HCT116 (cell line): ENCODE measurements around the gene ERG. TPM values are rescaled to one million over a fixed set of nuclear protein-coding genes. Genes with fewer than 3 reads are reported as not detected.

ENCODE experiments used
- ATAC-seq: fragments of 200-7000 bp; cut with Tn5 transposase; 2 replicates; pipeline ENCODE4 v1.9.1; 2020; ENCODE audit warnings: mild to moderate bottlenecking, moderate library complexity
- BruUV-seq: library from RNA; stranded (reverse); fragments of 400-500 nt; replicated peaks from 2 replicates; lab custom pipeline; 2021; lab: Mats Ljungman, UMichigan
- CTCF ChIA-PET: fragments of 300-600 bp; sonication (Branson Sonifier 250); formaldehyde crosslinking; loops from one replicate; lab custom pipeline; 2021; ENCODE audit warnings: antibody characterized with exemption; lab: Charles Lee
- POLR2A ChIA-PET: fragments of 300-600, 350-600 bp; sonication (Branson Sonifier 250); formaldehyde crosslinking; loops from one replicate; lab custom pipeline; 2021; ENCODE audit warnings: antibody characterized with exemption; lab: Charles Lee
- RAD21 ChIA-PET, 2 experiments: fragments of 300-600 bp; sonication (Branson Sonifier 250); formaldehyde crosslinking; loops; one replicate each; lab custom pipeline; 2023; ENCODE audit warnings: low total read pairs in 2 of 2; ENCODE audit not compliant: uncharacterized antibody in 2 of 2, unreplicated experiment in 2 of 2, low non-redundant PET in 1 of 2; lab: Charles Lee
- DNase-seq: peaks from one replicate; pipeline ENCODE4 v3.0.0-alpha.2; 2010; ENCODE audit warnings: low read depth, low spot score
- H2AFZ ChIP-seq: fragments of 200-600 bp; shearing (Covaris generic), sonication (generic); 2 replicates; pipeline ENCODE4 v1.6.1; 2017; ENCODE audit warnings: low read depth, mixed run types, mixed read lengths, antibody characterized with exemption, low read length; ENCODE audit not compliant: poor library complexity, severe bottlenecking
- H3K27ac ChIP-seq: 2 replicates; pipeline ENCODE4 v1.5.1; 2012; ENCODE audit warnings: low read depth, low read length
- H3K27me3 ChIP-seq: fragments of 200-600 bp; sonication (generic); 2 replicates; pipeline ENCODE4 v1.6.1; 2016; ENCODE audit warnings: mixed run types, low read length, mixed read lengths; ENCODE audit not compliant: insufficient read depth
- H3K36me3 ChIP-seq, 2 experiments: fragments of 200-500 bp in 1 of 2; fragments of 200-600 bp in 1 of 2; sonication (Bioruptor generic) in 1 of 2; sonication (generic) in 1 of 2; 2 replicates each; pipeline versions ENCODE4 v1.5.1 to v1.6.1; 2014 to 2016; ENCODE audit warnings: low read length in 2 of 2, inconsistent platforms in 1 of 2, mixed read lengths in 1 of 2, mixed run types in 1 of 2; ENCODE audit not compliant: insufficient read depth in 2 of 2, control insufficient read depth in 1 of 2
- H3K4me1 ChIP-seq, 2 experiments: fragments of 200-600 bp in 1 of 2; sonication (generic) in 1 of 2; 2 replicates each; pipeline versions ENCODE4 v1.5.1 to v1.6.1; 2012 to 2017; ENCODE audit warnings: low read length in 2 of 2, inconsistent platforms in 1 of 2, mild to moderate bottlenecking in 1 of 2, mixed read lengths in 1 of 2, mixed run types in 1 of 2, moderate library complexity in 1 of 2; ENCODE audit not compliant: insufficient read depth in 2 of 2, control insufficient read depth in 1 of 2
- H3K4me2 ChIP-seq: fragments of 200-600 bp; sonication (generic); 2 replicates; pipeline ENCODE4 v1.6.1; 2017; ENCODE audit warnings: mixed run types, low read length, mixed read lengths
- H3K4me3 ChIP-seq, 2 experiments: fragments of 200-600 bp in 1 of 2; sonication (generic) in 1 of 2; replicated peaks in 1 of 2; 2 replicates each; pipeline ENCODE4 v1.5.1; 2011 to 2016; ENCODE audit warnings: low read length in 2 of 2, control low read depth in 1 of 2, low read depth in 1 of 2, mild to moderate bottlenecking in 1 of 2, mixed read lengths in 1 of 2, mixed run types in 1 of 2
- H3K79me2 ChIP-seq: fragments of 200-600 bp; sonication (generic); 2 replicates; pipeline ENCODE4 v1.6.1; 2017; ENCODE audit warnings: mild to moderate bottlenecking, mixed run types, low read length, moderate library complexity, mixed read lengths; ENCODE audit not compliant: insufficient read depth
- H3K9ac ChIP-seq: fragments of 200-600 bp; sonication (generic); 2 replicates; pipeline ENCODE4 v1.6.1; 2016; ENCODE audit warnings: low read length, mixed read lengths
- H3K9me2 ChIP-seq: fragments of 200-600 bp; sonication (generic), shearing (Covaris generic); 2 replicates; pipeline ENCODE4 v1.6.1; 2017; ENCODE audit warnings: mixed run types, mild to moderate bottlenecking, moderate library complexity; ENCODE audit not compliant: insufficient read depth
- H3K9me3 ChIP-seq, 2 experiments: fragments of 200-500 bp in 1 of 2; fragments of 200-600 bp in 1 of 2; sonication (Bioruptor generic) in 1 of 2; sonication (generic) in 1 of 2; 2 replicates each; pipeline ENCODE4 v1.6.1; 2014 to 2017; ENCODE audit warnings: low read length in 2 of 2, mixed read lengths in 2 of 2, inconsistent platforms in 1 of 2, low read depth in 1 of 2, mild to moderate bottlenecking in 1 of 2, mixed run types in 1 of 2, moderate library complexity in 1 of 2; ENCODE audit not compliant: control insufficient read depth in 1 of 2, insufficient read depth in 1 of 2
- H4K20me1 ChIP-seq: fragments of 200-600 bp; sonication (generic), shearing (Covaris generic); 2 replicates; pipeline ENCODE4 v1.6.1; 2017; ENCODE audit warnings: mixed run types, mild to moderate bottlenecking, moderate library complexity; ENCODE audit not compliant: insufficient read depth
- EZH2phosphoT487 ChIP-seq: fragments of 200-600 bp; IDR thresholded peaks from 2 replicates; pipeline ENCODE4 v1.6.1; 2018; ENCODE audit warnings: antibody characterized with exemption, borderline replicate concordance
- REST ChIP-seq: IDR thresholded peaks from 2 replicates; pipeline ENCODE4 v1.6.1; 2012; ENCODE audit warnings: low read depth
- ZBTB33 ChIP-seq: IDR thresholded peaks from 2 replicates; pipeline ENCODE4 v1.6.1; 2011; ENCODE audit warnings: mild to moderate bottlenecking, low read length, moderate library complexity; ENCODE audit not compliant: insufficient replicate concordance; ENCODE audit errors: extremely low read depth
- intact Hi-C: fragments of 100-400 bp; cut with micrococcal nuclease; formaldehyde crosslinking; loops from 2 replicates; pipeline ENCODE4 v1.10.0; 2022
- total RNA-seq: library from RNA; stranded (reverse); gene quantifications from one replicate; pipeline ENCODE4 v1.2.1, GENCODE V29; 2021; ENCODE audit not compliant: unreplicated experiment

ERG gene
- total RNA-seq, 1 experiment from 2014 or later = 0.17 TPM

- Histone ChIP-seq H3K36me3 (no peaks in the 10 kb centered on the region), H3K27ac (no peak overlapping the region), H3K9me2 (no peaks in the 10 kb centered on the region), H3K4me1 (no peaks in the 10 kb centered on the region), H3K4me3 (no peak overlapping the region), H2AFZ (no peak overlapping the region), H3K79me2 (no peaks in the 10 kb centered on the region), H3K27me3 (peaks cover 25% of the 10 kb centered on the region), H3K9ac (no peak overlapping the region), H3K4me2 (no peak overlapping the region), H4K20me1 (no peaks in the 10 kb centered on the region), H3K9me3 (no peaks in the 10 kb centered on the region)
- POLR2A ChIA-PET = no interaction called here
- ATAC-seq (no peak), DNase-seq (no peak)
- RAD21 ChIA-PET = no interaction called here
- BruUV-seq = no TSS peak
- CTCF ChIA-PET = no interaction called here
- intact Hi-C loops = no loop called here
- TF ChIP-seq EZH2phosphoT487 = no peak
- no peak for TF ChIP-seq ZBTB33
- TF ChIP-seq REST = no peak
Observed at GRCh38 chr21:38444691-38445090, 53.6 kb downstream of the ERG start.
